Gastrocnemius medialis (tissue), 4 donors: Measurements from ENCODE around the gene ERBB2.

Experiments used
- POLR2A ChIP-seq, 2 donors: fragments of 450-650 bp; IDR thresholded peaks; one replicate each; pipeline ENCODE4 v1.6.1; 2017; ENCODE audit warnings: antibody characterized with exemption in 2 of 2, mild to moderate bottlenecking in 2 of 2, moderate library complexity in 2 of 2
- TF ChIP-seq, protein P1 (sequence below), 5 experiments: fragments of 450-650 bp in 3 of 5; fragments of 200-600 bp in 2 of 5; sonication (generic) in 2 of 5; IDR thresholded peaks in 4 of 5; conservative IDR thresholded peaks in 1 of 5; 1 replicate in 4 of 5; 2 replicates in 1 of 5; pipeline ENCODE4 v1.5.1; 2016 to 2019; ENCODE audit warnings: antibody characterized with exemption in 5 of 5, mild to moderate bottlenecking in 3 of 5, moderate library complexity in 3 of 5

DNA sequence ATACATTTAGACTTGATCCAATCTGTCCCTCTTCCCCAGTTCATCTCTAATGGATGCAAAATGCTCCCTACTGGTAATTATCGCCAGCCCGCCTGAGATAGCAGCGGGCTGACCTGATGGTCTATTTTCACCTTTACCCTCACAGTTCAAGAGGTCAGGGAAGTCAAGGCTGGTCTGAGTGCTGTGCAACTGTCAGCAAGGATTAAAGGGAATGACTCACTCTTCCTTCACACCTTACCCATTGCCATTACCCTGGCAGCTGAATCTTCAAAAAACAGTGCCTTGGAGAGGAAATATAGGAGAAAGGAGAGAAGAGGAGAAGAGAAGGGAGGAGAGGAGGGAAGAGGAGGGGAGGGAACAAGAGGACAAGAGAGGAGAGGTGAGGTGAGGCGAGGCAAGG, 74.2 kb downstream of the ERBB2 start:
- no peak for TF ChIP-seq POLR2A (IDR thresholded peaks at IDR 0.05)
- TF ChIP-seq, protein P1, sequence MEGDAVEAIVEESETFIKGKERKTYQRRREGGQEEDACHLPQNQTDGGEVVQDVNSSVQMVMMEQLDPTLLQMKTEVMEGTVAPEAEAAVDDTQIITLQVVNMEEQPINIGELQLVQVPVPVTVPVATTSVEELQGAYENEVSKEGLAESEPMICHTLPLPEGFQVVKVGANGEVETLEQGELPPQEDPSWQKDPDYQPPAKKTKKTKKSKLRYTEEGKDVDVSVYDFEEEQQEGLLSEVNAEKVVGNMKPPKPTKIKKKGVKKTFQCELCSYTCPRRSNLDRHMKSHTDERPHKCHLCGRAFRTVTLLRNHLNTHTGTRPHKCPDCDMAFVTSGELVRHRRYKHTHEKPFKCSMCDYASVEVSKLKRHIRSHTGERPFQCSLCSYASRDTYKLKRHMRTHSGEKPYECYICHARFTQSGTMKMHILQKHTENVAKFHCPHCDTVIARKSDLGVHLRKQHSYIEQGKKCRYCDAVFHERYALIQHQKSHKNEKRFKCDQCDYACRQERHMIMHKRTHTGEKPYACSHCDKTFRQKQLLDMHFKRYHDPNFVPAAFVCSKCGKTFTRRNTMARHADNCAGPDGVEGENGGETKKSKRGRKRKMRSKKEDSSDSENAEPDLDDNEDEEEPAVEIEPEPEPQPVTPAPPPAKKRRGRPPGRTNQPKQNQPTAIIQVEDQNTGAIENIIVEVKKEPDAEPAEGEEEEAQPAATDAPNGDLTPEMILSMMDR (IDR thresholded peaks at IDR 0.05 in 4 of 5, conservative IDR thresholded peaks at IDR 0.05 in 1 of 5), result no peak
